ENCODE results near the gene GRIN2A.

The GRIN2A gene

DNA sequence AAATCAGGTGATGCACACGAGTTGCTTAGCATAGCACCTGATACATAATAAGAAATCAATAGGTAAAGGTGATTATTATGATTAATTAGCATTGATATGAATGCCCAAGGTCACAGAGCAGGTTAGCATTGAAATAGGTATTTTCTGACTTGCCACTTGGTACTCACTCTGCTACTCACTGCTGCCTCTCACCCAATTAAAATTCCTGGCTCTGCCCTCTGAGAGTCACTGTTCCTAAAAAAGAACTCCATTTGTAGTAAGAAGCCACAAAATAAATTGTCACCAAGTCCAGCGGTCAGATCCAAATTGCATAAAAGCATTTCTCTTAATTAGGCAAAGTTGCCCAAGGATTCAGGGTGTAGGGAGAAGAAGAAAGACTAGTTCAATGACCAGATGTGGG is 8.9 kb upstream of the GRIN2A start:
- H3K4me3 ChIP-seq (ENCODE audit: low read depth in 1 of 5, low read length in 5 of 5), result no peak overlapping the region
- no peaks in the 10 kb centered on the region for H3K27me3 ChIP-seq (ENCODE audit: control insufficient read depth in 5 of 5, insufficient read depth in 4 of 5, low read length in 5 of 5)
- H3K9ac ChIP-seq (ENCODE audit: low read length in 5 of 5), result no peak overlapping the region
- no peaks in the 10 kb centered on the region for H3K36me3 ChIP-seq (ENCODE audit: control insufficient read depth in 5 of 5, insufficient read depth in 5 of 5, low read length in 5 of 5)
- no peak overlapping the region for H3K27ac ChIP-seq (ENCODE audit: low read depth, low read length)
- H3K9me3 ChIP-seq (ENCODE audit: control insufficient read depth in 5 of 5, low read length in 5 of 5), result peaks cover 0 to 4% (median 0%) of the 10 kb centered on the region in 5 donors
- H3K4me1 ChIP-seq (ENCODE audit: control insufficient read depth in 5 of 5, insufficient read depth in 5 of 5, low read length in 5 of 5), result no peaks in the 10 kb centered on the region

DNA sequence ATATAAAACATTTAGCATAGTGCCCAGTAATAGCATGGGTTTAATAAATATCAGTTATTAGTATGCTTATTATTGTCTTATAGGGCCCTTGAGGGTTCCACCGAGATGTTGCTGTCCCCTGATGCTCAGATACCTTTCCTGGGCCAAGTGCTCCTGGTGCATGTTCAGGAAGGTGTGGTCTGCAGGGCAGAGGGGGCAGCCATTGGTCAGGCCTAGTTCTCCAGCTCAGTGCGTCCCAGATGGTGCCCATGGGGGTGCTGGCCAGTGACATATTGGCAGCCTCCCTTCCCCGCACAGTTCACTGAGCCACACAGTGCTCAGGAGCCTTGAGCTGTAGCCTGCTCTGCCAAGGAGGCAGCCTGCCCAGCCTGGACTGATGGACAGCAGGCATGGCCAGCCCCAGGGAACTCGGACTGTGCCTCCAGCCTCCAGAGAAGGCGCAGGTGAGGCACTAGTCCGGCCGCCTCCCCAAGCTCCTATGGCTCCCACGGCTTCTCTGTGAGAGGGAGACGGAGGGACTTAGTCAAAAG is 7.7 kb upstream of the GRIN2A start:
- Histone ChIP-seq H3K9ac (ENCODE audit: low read length in 5 of 5) (no peak overlapping the region), H3K36me3 (ENCODE audit: control insufficient read depth in 5 of 5, insufficient read depth in 5 of 5, low read length in 5 of 5) (no peaks in the 10 kb centered on the region), H3K27ac (ENCODE audit: low read depth, low read length) (no peak overlapping the region), H3K27me3 (ENCODE audit: control insufficient read depth in 5 of 5, insufficient read depth in 4 of 5, low read length in 5 of 5) (peaks cover 0 to 4% (median 0%) of the 10 kb centered on the region in 5 donors), H3K4me3 (ENCODE audit: low read depth in 1 of 5, low read length in 5 of 5) (no peak overlapping the region), H3K9me3 (ENCODE audit: control insufficient read depth in 5 of 5, low read length in 5 of 5) (peaks cover 0 to 4% (median 0%) of the 10 kb centered on the region in 5 donors), H3K4me1 (ENCODE audit: control insufficient read depth in 5 of 5, insufficient read depth in 5 of 5, low read length in 5 of 5) (no peaks in the 10 kb centered on the region)

DNA sequence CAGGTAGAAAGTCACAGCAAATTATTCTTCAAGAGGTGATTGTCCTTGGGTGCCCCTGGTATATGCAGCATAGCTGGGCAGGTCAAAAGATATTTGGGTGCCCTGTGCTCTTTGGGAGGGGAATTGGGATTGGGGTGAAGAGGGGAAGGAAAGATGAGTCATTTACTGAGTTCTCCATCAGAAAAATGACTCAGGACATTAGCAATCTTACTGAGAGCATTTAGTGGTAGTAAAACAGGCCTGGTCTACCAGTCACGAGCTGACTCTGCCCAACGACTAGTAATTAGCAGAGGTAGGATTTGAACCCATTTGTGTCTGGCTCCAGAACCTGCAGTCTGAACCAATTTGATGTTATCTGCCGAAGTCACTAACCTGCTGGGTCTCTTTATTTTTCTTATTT is 6.0 kb upstream of the GRIN2A start:
- Histone ChIP-seq H3K4me1 (ENCODE audit: control insufficient read depth in 5 of 5, insufficient read depth in 5 of 5, low read length in 5 of 5) (peaks cover 0 to 1% (median 0%) of the 10 kb centered on the region in 5 donors), H3K4me3 (ENCODE audit: low read depth in 1 of 5, low read length in 5 of 5) (no peak overlapping the region), H3K9ac (ENCODE audit: low read length in 5 of 5) (no peak overlapping the region), H3K27me3 (ENCODE audit: control insufficient read depth in 5 of 5, insufficient read depth in 4 of 5, low read length in 5 of 5) (peaks cover 5 to 15% (median 9%) of the 10 kb centered on the region in 5 donors), H3K9me3 (ENCODE audit: control insufficient read depth in 5 of 5, low read length in 5 of 5) (no peaks in the 10 kb centered on the region), H3K36me3 (ENCODE audit: control insufficient read depth in 5 of 5, insufficient read depth in 5 of 5, low read length in 5 of 5) (no peaks in the 10 kb centered on the region), H3K27ac (ENCODE audit: low read depth, low read length) (no peak overlapping the region)

DNA sequence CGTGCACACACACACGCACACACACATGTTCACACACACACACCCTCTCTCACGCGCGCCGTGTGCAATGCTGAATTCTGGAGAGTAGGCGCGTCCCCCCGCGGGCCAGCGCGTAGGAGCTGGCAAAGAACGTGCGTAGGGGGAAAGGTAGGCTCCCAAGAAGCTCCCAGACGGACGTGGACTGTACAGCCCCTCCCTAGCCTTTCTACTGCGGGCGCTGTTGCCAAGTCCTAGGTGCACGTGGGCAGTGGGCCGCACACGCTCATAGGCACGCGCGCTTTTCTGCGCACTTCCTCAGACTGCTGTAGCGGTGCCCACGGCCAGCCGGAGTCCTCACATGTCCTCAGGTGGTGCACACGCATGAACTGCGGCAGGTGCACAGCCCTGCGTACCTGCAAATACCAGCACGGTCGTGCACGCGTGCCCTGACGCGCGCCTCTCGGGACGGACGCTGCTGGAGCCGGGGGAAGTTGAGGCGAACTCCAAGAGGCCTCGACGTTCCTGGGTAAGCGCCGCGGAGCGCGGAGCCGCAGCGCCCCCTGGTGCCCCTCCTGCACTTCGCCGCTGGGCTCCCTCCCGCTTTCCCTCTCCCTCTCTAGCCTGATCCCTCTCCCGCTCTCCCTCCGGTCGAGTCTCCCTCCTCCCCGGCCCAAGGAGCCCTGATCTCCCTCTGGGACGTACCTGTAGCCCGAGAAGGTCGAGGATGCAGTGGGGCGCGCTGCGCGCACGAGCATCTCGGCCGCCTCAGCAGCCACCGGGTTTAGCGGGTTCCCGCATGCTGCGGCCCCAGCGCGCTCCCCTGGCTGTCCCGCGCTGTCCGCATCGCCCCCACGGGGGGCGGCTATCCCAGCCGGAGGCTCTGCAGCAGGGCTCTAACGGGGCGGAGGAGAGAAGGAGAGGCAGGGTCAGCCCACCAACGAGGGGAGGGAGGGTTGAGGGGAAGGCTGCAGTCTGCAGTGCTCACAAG is 749 bp downstream of the GRIN2A start:
- H3K9ac ChIP-seq (ENCODE audit: low read length in 5 of 5), result no peak overlapping the region
- no peak overlapping the region for H3K27ac ChIP-seq (ENCODE audit: low read depth, low read length)

DNA sequence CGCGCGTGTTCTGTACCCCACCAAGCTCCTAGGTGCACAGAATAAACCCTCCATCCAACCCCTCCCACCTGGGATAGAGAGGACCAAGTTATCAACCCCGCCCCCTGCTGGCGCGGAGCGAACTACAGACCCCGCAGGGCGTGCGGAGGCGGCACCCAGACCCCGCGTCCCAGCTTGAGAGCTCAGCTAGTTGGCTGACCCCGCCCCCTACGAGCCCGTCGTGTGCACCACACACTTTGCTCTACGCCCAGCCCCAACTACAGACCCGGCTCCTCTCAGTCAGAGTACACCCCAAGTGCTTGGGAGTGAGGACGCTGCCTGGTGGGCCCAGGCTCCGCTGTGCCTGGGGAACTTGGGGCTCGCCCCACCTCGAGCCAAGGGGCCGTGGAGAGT is 1.5 kb downstream of the GRIN2A start:
- Histone ChIP-seq H3K9ac (ENCODE audit: low read length in 5 of 5) (no peak overlapping the region), H3K27ac (ENCODE audit: low read depth, low read length) (no peak overlapping the region), H3K27me3 (ENCODE audit: control insufficient read depth in 5 of 5, insufficient read depth in 4 of 5, low read length in 5 of 5) (peaks cover 29 to 47% (median 41%) of the 10 kb centered on the region in 5 donors), H3K36me3 (ENCODE audit: control insufficient read depth in 5 of 5, insufficient read depth in 5 of 5, low read length in 5 of 5) (no peaks in the 10 kb centered on the region), H3K4me1 (ENCODE audit: control insufficient read depth in 5 of 5, insufficient read depth in 5 of 5, low read length in 5 of 5) (peaks cover 0 to 26% (median 21%) of the 10 kb centered on the region in 5 donors), H3K9me3 (ENCODE audit: control insufficient read depth in 5 of 5, low read length in 5 of 5) (no peaks in the 10 kb centered on the region), H3K4me3 (ENCODE audit: low read depth in 1 of 5, low read length in 5 of 5) (peak overlapping the region in 2 of 5 donors; percentile 46 to 63)

More for the DNA sequence above, 749 bp downstream of the GRIN2A start:
- Histone ChIP-seq H3K4me1 (ENCODE audit: control insufficient read depth in 5 of 5, insufficient read depth in 5 of 5, low read length in 5 of 5) (peaks cover 0 to 26% (median 21%) of the 10 kb centered on the region in 5 donors), H3K27me3 (ENCODE audit: control insufficient read depth in 5 of 5, insufficient read depth in 4 of 5, low read length in 5 of 5) (peaks cover 29 to 47% (median 41%) of the 10 kb centered on the region in 5 donors), H3K9me3 (ENCODE audit: control insufficient read depth in 5 of 5, low read length in 5 of 5) (no peaks in the 10 kb centered on the region), H3K4me3 (ENCODE audit: low read depth in 1 of 5, low read length in 5 of 5) (peak overlapping the region in 4 of 5 donors; percentile 41 to 63 (median 44)), H3K36me3 (ENCODE audit: control insufficient read depth in 5 of 5, insufficient read depth in 5 of 5, low read length in 5 of 5) (no peaks in the 10 kb centered on the region)

DNA sequence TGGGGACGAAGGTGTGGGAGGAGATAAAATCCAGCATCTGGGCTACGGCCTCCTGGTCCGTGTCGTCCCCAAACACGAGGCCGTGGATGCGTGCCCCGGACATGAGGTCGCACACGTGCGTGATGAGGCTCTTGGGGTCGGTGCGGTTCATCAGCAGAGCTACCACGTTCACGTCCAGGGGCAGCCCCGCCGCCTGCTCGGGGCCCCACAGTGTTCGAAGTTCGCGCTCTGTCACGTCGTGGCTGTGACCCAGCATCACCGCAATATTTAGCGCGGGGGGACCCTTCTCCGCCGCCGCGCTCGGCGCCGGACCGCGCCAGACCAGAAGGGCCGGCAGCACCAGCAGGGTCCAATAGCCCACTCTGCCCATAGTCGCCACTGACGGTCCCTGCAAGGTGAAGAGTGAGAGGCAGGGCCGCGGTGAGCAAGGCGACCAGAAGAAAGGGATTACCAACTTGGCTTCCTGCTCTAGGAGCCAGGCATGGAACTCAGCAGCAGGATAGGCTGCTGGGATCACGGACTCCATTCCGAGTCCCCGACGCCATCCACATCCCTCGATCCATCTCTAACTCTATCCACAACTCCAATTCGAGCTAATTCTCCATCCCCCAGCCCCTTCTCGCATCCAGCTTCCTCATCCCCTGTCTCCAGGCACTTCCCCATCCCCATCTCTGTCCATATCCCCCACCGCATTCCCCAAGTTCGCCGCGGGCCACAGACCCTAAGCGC is 2.0 kb downstream of the GRIN2A start:
- peaks cover 29 to 46% (median 41%) of the 10 kb centered on the region in 5 donors for H3K27me3 ChIP-seq (ENCODE audit: control insufficient read depth in 5 of 5, insufficient read depth in 4 of 5, low read length in 5 of 5)
- H3K9me3 ChIP-seq (ENCODE audit: control insufficient read depth in 5 of 5, low read length in 5 of 5), result no peaks in the 10 kb centered on the region
- H3K36me3 ChIP-seq (ENCODE audit: control insufficient read depth in 5 of 5, insufficient read depth in 5 of 5, low read length in 5 of 5), result no peaks in the 10 kb centered on the region
- H3K9ac ChIP-seq (ENCODE audit: low read length in 5 of 5), result no peak overlapping the region
- H3K4me3 ChIP-seq (ENCODE audit: low read depth in 1 of 5, low read length in 5 of 5), result no peak overlapping the region
- H3K27ac ChIP-seq (ENCODE audit: low read depth, low read length), result no peak overlapping the region
- H3K4me1 ChIP-seq (ENCODE audit: control insufficient read depth in 5 of 5, insufficient read depth in 5 of 5, low read length in 5 of 5), result peaks cover 0 to 26% (median 21%) of the 10 kb centered on the region in 5 donors

DNA sequence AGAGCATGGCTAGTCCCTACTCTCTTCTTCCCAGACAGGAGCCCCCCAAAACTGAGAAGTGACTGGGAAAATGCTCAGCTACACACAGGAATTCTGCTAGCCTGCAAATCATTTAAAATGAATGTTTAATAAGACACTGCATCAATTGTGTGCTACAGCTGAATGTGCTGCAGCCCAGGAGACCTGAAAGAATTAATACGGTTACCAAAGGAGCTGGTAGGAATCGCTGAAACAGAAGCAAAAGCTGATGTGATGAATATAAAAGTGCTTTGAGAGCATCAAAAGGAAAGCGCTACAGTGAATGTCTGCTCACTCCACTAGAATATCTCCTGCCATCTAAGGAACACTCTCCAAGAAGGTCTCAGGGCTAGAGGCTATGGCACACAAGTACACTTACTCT is 3.7 kb downstream of the GRIN2A start:
- Histone ChIP-seq H3K9ac (ENCODE audit: low read length in 5 of 5) (no peak overlapping the region), H3K9me3 (ENCODE audit: control insufficient read depth in 5 of 5, low read length in 5 of 5) (peaks cover 0 to 3% (median 0%) of the 10 kb centered on the region in 5 donors), H3K4me1 (ENCODE audit: control insufficient read depth in 5 of 5, insufficient read depth in 5 of 5, low read length in 5 of 5) (peaks cover 0 to 26% (median 21%) of the 10 kb centered on the region in 5 donors), H3K36me3 (ENCODE audit: control insufficient read depth in 5 of 5, insufficient read depth in 5 of 5, low read length in 5 of 5) (no peaks in the 10 kb centered on the region), H3K27ac (ENCODE audit: low read depth, low read length) (no peak overlapping the region), H3K4me3 (ENCODE audit: low read depth in 1 of 5, low read length in 5 of 5) (no peak overlapping the region), H3K27me3 (ENCODE audit: control insufficient read depth in 5 of 5, insufficient read depth in 4 of 5, low read length in 5 of 5) (peaks cover 27 to 38% (median 35%) of the 10 kb centered on the region in 5 donors)

DNA sequence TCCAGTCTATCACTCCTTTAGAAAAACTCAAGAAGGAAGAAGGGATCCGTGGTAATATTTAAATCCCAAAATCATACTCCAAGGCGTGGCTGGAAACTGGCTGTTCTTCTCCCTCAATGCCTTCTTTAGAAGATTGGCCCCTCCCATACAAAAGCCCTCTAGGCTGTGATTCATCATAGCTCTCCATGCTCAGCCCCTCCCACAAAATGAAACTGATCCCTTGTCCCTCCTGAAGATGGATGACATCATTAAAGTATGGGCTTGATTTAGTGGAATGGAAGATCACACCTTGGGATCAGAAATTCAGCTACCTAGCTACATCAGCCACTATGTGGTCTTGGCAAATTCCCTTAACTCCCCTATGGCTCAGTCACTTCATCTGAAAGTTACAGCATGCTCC is 4.1 kb downstream of the GRIN2A start:
- H3K4me1 ChIP-seq (ENCODE audit: control insufficient read depth in 5 of 5, insufficient read depth in 5 of 5, low read length in 5 of 5), result peaks cover 0 to 24% (median 20%) of the 10 kb centered on the region in 5 donors
- H3K9ac ChIP-seq (ENCODE audit: low read length in 5 of 5), result no peak overlapping the region
- H3K27ac ChIP-seq (ENCODE audit: low read depth, low read length), result no peak overlapping the region
- peaks cover 23 to 34% (median 31%) of the 10 kb centered on the region in 5 donors for H3K27me3 ChIP-seq (ENCODE audit: control insufficient read depth in 5 of 5, insufficient read depth in 4 of 5, low read length in 5 of 5)
- H3K9me3 ChIP-seq (ENCODE audit: control insufficient read depth in 5 of 5, low read length in 5 of 5), result peaks cover 0 to 3% (median 0%) of the 10 kb centered on the region in 5 donors
- H3K4me3 ChIP-seq (ENCODE audit: low read depth in 1 of 5, low read length in 5 of 5), result no peak overlapping the region
- H3K36me3 ChIP-seq (ENCODE audit: control insufficient read depth in 5 of 5, insufficient read depth in 5 of 5, low read length in 5 of 5), result no peaks in the 10 kb centered on the region

DNA sequence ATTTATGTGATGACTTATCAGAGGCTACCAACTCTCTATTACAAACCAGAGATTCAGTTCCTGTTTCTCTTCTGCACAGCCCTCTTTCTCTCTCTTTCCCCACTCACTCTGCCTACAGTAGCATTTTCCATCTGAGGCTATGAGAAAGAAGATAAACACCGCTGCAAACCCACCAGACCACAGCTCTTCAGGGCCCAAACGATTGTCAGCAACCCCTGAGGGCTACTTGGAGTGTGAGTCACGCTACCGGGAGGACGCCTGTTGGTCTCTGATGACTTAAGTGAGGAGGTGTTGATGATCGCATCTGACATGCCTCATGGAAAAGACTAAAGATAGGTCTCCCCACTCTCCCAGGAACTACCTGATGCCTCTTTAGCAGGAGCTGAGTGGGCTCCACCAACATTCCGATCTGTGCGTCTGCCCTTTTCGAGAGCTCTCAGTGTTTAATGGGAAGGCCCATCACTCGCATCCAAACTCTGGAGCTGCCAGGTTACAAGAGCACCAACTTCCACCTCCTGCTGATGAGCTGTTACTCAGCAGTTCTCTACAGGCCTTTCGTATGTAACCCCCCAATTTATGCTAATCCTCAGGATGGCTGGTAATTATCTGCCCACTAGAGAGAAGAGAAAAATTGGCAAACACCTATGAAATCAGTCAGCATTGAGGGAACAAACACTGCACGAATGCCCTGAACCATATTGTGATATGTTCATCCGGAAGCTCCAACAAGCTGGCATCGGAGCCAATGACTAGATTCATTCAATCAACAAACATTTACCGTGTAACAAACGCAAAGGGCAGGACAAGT is 9.2 kb downstream of the GRIN2A start:
- Histone ChIP-seq H3K27me3 (ENCODE audit: control insufficient read depth in 5 of 5, insufficient read depth in 4 of 5, low read length in 5 of 5) (no peaks in the 10 kb centered on the region), H3K4me1 (ENCODE audit: control insufficient read depth in 5 of 5, insufficient read depth in 5 of 5, low read length in 5 of 5) (no peaks in the 10 kb centered on the region), H3K36me3 (ENCODE audit: control insufficient read depth in 5 of 5, insufficient read depth in 5 of 5, low read length in 5 of 5) (no peaks in the 10 kb centered on the region), H3K27ac (ENCODE audit: low read depth, low read length) (no peak overlapping the region), H3K4me3 (ENCODE audit: low read depth in 1 of 5, low read length in 5 of 5) (no peak overlapping the region), H3K9ac (ENCODE audit: low read length in 5 of 5) (no peak overlapping the region), H3K9me3 (ENCODE audit: control insufficient read depth in 5 of 5, low read length in 5 of 5) (peaks cover 0 to 5% (median 3%) of the 10 kb centered on the region in 5 donors)

Measured in subcutaneous abdominal adipose tissue (tissue), 5 donors.